IPS-18a (cell line): ENCODE data around the gene CNIH2.
A peak's percentile ranks its signal among the peaks of the same experiment; 100 is the strongest.

Experiments used
- H3K27ac ChIP-seq: one replicate; pipeline ENCODE4 v1.5.1; 2013; ENCODE audit warnings: low read length
- H3K27me3 ChIP-seq: one replicate; pipeline ENCODE4 v1.6.1; 2013; ENCODE audit warnings: mild to moderate bottlenecking, low read length; ENCODE audit not compliant: control insufficient read depth, insufficient read depth
- H3K36me3 ChIP-seq: one replicate; pipeline ENCODE4 v1.6.1; 2013; ENCODE audit warnings: low read depth, low read length; ENCODE audit not compliant: control insufficient read depth
- H3K4me1 ChIP-seq: one replicate; pipeline ENCODE4 v1.6.1; 2013; ENCODE audit warnings: low read depth, low read length; ENCODE audit not compliant: control insufficient read depth
- H3K4me3 ChIP-seq: one replicate; pipeline ENCODE4 v1.5.1; 2013; ENCODE audit warnings: low read length
- H3K9ac ChIP-seq: one replicate; pipeline ENCODE4 v1.6.1; 2013; ENCODE audit warnings: mild to moderate bottlenecking, low read length, moderate library complexity
- H3K9me3 ChIP-seq: one replicate; pipeline ENCODE4 v1.6.1; 2013; ENCODE audit warnings: low read depth, low read length; ENCODE audit not compliant: control insufficient read depth

CNIH2 gene

DNA sequence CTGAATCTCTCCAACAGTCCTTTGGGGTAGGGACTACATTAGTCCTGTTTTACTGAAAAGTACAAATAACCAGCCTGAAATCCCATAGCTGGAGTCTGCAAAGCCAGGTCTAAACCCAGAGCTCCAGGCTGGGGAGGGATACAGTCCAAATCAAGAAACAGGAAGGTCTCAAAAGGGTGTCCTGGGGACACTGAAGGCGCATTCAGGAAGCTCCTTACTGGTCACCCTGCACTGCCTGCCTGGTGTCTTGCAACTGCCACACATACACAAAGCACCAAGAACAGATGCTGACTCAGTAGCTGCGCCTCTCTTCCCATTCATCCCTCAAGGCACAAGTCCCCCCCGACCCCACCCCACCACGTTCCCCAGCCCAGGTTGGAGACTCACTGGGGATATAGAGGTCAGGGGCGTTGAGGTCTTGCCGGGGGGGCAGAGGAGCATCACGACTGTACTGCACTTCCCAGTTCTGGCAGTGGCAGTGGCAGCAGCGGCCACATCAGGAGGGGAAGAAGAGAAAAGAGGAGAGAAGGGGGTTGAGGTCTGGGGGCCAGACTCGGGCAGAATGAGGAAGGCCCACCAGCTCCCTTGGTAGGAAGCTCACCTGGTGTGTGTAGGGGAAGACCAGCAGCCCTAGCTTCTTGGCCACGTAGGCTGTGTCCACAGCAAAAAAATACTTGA, 9.4 kb downstream of the CNIH2 start:
- Histone ChIP-seq H3K4me3 (peak overlapping the region; percentile 76), H3K9ac (no peak overlapping the region)

DNA sequence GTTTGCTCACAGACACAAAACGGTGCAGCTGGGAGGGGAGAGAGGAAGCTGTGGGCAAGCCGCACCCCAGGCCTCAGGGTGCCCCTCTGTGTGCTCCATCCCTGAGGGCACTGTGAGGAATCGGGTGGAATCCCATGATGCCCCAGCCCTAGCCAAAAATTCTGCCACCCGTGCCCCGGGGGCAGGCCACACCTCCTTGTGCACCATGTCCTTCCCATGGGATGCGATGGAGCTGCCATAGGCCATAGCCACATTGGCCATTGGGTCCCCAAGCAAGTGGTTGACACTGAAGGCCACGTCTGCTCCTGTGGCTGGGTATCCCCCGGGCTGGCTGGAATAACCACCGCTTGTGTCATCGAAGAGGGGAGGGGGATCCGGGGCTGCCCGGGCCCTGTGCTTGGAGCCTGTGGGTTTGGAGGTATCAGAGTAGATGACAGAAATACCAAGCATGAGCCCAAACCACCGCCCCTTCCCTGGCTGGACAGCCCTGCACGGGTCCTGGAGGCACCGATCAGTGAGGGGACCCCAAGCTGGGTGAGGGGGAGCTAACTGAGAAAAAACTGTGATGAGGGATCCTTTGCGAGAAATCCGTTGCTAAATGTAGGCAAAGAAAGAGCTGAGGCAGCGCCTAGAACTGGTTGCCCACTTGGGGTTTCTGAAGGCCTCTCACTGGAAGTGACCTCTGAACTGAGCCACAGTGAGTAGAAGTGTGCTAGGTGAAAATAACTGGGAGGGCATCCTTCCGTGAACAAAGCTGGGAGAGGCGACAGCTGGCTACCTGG, 10.1 kb downstream of the CNIH2 start:
- peak overlapping the region; percentile 76 for H3K4me3 ChIP-seq
- H3K27me3 ChIP-seq = peaks cover 30% of the 10 kb centered on the region
- H3K9ac ChIP-seq = peak overlapping the region; percentile 86
- no peak overlapping the region for H3K27ac ChIP-seq
- H3K4me1 ChIP-seq = peaks cover 7% of the 10 kb centered on the region
- no peaks in the 10 kb centered on the region for H3K9me3 ChIP-seq
- H3K36me3 ChIP-seq = no peaks in the 10 kb centered on the region

More for the DNA sequence above, 9.4 kb downstream of the CNIH2 start:
- no peaks in the 10 kb centered on the region for H3K36me3 ChIP-seq
- H3K9me3 ChIP-seq = no peaks in the 10 kb centered on the region
- H3K27ac ChIP-seq = no peak overlapping the region
- H3K4me1 ChIP-seq = peaks cover 10% of the 10 kb centered on the region
- peaks cover 23% of the 10 kb centered on the region for H3K27me3 ChIP-seq

DNA sequence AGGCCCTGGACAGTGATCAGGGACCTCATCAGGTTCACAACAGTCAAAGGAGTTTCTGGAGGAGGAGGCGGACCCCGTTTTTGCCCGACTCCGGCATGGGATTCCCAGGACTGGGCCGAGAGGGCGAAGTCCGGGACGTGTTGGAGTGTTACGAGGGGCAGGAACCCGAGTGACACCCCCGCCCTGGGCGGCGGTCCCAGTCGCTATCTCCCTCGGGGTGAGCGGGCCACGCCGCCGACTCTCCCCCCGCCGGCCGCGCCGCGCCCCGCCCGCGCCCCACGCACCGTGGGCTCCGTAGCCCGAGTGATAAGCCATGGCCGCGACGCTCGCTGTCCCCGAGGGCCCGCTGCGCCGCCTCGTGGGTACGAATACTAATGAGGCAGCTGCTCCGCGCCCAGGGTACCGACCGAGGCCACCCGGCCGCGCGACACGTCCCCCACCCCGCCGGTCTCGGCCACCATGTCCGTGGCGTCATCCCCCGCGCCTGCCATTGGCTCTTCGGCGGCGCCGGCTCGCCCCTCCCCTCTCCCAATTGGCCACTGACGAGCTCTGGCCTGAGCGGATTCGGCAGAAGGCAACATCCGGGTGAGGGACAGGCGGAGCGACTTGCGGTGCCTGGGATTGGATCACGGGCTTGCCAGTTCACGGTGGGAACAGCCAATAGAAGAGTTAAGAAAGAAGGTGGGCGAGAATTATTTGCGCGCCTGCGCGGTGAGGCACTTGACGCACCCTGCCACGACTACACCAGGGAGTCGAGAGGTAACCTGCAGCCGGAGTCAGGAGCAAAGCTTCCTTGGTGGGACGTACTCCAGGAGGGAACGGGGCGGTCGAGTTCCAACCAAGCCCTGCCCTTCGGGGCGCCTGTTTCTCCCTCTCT, 10.9 kb downstream of the CNIH2 start, which contains the start of gene YIF1A:
YIF1A (minus strand) TSS at position 473 of the 877 bp plus-strand sequence; CDS start at position 315, 158 bp downstream.
- H3K9ac ChIP-seq = peak within 1 kb of the TSS; percentile 86

DNA sequence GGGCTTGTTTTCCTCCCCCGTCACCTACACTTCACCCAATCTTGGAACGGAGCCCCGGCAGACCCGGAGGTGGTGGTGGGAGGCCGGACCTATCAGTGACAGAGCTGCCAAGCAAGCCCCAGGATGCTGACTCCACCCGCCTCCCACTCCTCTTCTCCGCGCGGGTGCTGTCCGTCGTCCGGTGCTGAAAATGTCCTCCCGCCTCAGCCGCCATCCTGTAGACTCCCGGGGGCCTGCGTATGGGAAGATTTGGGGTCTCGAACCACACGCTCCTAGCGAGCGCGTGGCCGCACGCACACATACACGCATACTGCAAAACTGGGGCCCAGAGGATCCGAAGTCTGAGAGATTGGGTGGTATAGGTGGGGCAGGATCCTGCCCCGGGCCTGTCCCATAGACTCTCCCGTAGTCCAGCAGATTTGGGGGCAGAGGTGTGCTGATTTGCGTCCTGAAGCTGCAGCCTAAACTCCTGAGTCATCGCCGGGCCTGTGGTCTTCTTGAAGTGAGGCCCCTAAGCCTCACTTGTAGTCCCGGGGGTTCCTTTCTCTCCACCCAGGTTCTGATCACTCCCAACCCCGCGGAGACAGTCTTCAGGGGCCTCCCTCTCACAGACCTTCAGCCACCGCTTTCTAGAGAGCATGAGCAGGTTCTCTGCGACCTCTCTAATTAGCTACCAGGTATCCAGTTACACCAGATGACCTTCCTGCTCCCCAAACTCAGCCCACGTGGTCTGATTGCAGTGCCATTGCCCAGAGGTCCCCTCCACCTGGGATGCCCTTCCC, 11.8 kb downstream of the CNIH2 start:
- Histone ChIP-seq H3K27me3 (peaks cover 34% of the 10 kb centered on the region), H3K4me1 (peaks cover 7% of the 10 kb centered on the region), H3K9ac (no peak overlapping the region)

More for the DNA sequence above, 10.9 kb downstream of the CNIH2 start, which contains the start of gene YIF1A:
- Histone ChIP-seq H3K36me3 (no peaks in the 10 kb centered on the region), H3K4me1 (peaks cover 7% of the 10 kb centered on the region), H3K9me3 (no peaks in the 10 kb centered on the region), H3K4me3 (peak within 1 kb of the TSS; percentile 76), H3K27me3 (peaks cover 34% of the 10 kb centered on the region), H3K27ac (no peak within 1 kb of the TSS)

DNA sequence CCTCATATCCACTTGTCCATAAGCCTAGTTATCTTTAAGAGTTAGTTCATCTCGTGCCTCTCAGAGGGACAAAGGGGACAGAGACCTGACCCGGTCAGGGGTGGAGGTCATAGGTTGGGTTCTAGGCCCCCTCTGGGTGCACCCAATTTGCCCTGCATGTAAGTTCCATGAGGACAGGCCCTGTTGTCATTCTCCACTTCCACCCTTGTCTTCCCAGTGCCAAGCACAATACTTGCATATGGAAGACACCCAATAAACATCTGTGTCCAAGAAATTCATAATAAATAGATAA, 12.3 kb downstream of the CNIH2 start:
- H3K36me3 ChIP-seq = no peaks in the 10 kb centered on the region
- no peak overlapping the region for H3K27ac ChIP-seq
- peaks cover 7% of the 10 kb centered on the region for H3K4me1 ChIP-seq
- no peak overlapping the region for H3K9ac ChIP-seq
- H3K9me3 ChIP-seq = no peaks in the 10 kb centered on the region
- H3K27me3 ChIP-seq = peaks cover 34% of the 10 kb centered on the region
- H3K4me3 ChIP-seq = no peak overlapping the region

More for the DNA sequence above, 11.8 kb downstream of the CNIH2 start:
- no peaks in the 10 kb centered on the region for H3K9me3 ChIP-seq
- peak overlapping the region; percentile 76 for H3K4me3 ChIP-seq
- H3K36me3 ChIP-seq = no peaks in the 10 kb centered on the region
- H3K27ac ChIP-seq = no peak overlapping the region

DNA sequence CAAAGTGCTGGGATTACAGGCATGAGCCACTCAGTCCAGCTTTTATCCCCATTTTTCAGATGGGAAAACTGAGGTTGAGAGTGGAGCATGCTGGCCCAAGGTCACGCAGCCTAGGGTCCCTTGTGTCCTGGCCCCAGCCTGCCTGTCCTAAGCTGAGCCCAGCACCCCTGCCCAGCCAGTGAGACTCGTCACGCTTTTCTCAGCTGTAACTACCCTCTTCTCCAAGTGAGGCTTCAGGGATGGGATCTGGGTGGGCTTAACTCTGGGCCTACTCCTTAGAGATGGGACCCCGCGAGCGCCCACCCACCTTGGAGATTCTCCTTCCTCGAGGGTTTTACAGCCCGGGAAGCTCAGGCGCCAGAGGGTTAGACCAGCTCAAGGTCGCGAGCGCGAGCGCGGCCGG, 13.3 kb downstream of the CNIH2 start:
- Histone ChIP-seq H3K27ac (no peak overlapping the region), H3K9ac (no peak overlapping the region), H3K9me3 (no peaks in the 10 kb centered on the region), H3K36me3 (no peaks in the 10 kb centered on the region), H3K27me3 (peaks cover 34% of the 10 kb centered on the region), H3K4me3 (peak overlapping the region; percentile 24), H3K4me1 (peaks cover 7% of the 10 kb centered on the region)

DNA sequence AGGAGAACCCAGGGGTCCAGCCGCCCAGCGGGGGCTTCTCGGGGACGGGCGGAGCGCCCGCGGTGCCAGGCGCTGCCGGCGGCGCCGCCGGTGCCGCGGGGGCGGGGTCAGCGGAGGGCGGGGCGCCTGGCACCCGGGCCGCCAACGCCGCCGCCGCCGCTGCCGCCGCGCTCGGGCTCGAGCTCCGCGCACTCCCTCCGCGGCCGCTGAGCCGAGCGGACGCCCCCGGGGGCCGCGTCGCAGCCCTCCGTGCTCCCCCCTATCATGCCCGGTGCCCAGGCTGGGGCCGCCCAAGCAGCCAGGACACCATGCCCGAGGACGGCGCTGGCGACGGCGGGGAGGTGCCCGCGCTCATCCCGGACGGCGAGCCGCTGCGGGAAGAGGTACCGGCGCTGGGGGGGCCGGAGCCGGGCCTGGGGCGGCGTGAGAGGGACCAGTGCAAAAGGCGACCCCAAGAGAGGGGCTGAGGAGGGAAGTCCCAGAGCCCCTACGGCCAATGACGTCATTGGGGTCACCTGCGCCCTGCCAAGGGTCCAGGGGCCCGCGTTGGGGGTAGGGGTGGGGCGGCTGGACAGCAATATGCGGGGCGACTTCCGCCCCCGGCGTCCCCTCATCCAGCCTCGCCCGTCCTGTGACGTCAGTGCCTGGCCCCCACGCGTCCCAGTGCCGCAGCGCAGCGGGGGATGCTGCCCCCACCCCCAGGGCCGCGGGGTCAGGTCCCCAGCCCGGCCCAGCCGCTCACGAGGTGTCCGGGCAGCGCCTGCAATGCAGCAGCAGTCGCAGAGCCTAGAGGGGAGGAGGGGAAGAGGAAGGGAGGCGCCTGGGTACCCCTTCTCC, 13.9 kb downstream of the CNIH2 start, which contains the start of gene TMEM151A:
TMEM151A (plus strand) TSS at position 189 of the 837 bp plus-strand sequence; CDS start at position 309, 120 bp downstream.
- peak within 1 kb of the TSS; percentile 44 for H3K4me3 ChIP-seq
- no peak within 1 kb of the TSS for H3K27ac ChIP-seq
- H3K36me3 ChIP-seq = no peaks in the 10 kb centered on the region
- no peak within 1 kb of the TSS for H3K9ac ChIP-seq
- H3K27me3 ChIP-seq = peaks cover 34% of the 10 kb centered on the region
- no peaks in the 10 kb centered on the region for H3K9me3 ChIP-seq
- peaks cover 7% of the 10 kb centered on the region for H3K4me1 ChIP-seq

DNA sequence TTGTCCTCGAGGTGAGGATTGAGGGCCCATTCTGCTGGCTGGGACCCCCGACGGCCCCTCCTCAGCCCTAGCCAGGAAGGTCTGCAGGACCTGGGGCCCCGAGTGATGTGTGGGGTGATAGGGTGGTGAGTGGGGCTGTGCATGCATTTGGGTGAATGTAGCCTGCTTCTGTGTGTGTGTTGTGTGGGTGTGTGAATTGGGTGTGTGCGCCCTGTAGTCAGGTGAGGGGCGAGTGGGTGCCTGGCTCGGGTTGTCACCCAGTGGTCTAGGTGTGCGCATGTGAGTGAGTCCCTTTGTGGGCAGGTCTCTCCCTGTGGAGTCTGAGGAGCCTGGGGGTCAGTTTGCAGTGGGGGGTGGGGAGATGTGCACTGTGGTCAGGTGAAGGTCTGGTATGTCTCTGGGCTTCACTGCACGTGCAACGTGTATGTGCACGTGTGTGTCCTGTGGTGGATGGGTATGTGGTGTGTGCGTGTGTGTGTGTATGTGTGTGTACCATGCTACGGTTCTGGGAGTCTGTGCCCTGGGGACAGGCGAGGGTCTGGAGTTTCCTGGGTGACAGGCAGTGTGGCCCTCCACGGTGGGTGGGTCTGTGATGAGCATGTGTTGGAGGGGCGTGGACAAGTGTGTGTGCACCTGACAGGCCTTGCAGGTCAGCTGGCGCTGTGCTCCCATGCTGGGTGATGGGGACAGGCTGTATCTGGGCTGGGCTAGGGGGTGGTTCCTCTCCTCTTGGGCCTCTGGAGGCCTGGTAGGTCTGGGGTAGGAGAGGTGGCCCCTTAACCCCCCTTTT, 14.8 kb downstream of the CNIH2 start:
- Histone ChIP-seq H3K27me3 (peaks cover 34% of the 10 kb centered on the region), H3K4me1 (peaks cover 9% of the 10 kb centered on the region), H3K9me3 (no peaks in the 10 kb centered on the region), H3K36me3 (no peaks in the 10 kb centered on the region), H3K27ac (no peak overlapping the region), H3K9ac (no peak overlapping the region), H3K4me3 (peak overlapping the region; percentile 44)

DNA sequence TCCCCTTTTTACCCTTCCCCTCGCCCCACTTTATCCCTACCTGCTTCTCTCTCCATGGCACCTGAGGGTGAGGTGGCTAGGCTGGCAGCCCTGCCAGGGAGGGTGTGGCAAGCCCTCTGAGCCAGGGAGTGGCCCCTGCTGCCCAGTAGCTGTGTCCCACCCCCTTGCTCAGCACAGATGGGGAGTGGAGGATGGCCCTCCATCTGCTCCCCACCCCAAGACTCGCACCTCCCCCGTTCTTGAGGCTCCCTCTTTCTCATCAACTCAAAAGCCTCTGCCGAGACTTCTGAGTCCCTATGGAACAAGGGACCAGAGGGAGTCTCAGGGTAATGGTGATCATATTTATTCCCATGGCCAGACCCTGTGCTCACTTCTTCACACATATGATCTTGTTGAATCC, 15.4 kb downstream of the CNIH2 start:
- no peak overlapping the region for H3K9ac ChIP-seq
- H3K27me3 ChIP-seq = peaks cover 34% of the 10 kb centered on the region
- H3K27ac ChIP-seq = no peak overlapping the region
- peaks cover 9% of the 10 kb centered on the region for H3K4me1 ChIP-seq
- H3K9me3 ChIP-seq = no peaks in the 10 kb centered on the region
- no peaks in the 10 kb centered on the region for H3K36me3 ChIP-seq
- H3K4me3 ChIP-seq = no peak overlapping the region
